Right forelimb (tissue), 1 donor: ENCODE results near the gene NUDCD3.

Source experiments
- DNase-seq: peaks from one replicate; pipeline ENCODE4 v3.0.0-alpha.2; 2018

The NUDCD3 gene

DNA sequence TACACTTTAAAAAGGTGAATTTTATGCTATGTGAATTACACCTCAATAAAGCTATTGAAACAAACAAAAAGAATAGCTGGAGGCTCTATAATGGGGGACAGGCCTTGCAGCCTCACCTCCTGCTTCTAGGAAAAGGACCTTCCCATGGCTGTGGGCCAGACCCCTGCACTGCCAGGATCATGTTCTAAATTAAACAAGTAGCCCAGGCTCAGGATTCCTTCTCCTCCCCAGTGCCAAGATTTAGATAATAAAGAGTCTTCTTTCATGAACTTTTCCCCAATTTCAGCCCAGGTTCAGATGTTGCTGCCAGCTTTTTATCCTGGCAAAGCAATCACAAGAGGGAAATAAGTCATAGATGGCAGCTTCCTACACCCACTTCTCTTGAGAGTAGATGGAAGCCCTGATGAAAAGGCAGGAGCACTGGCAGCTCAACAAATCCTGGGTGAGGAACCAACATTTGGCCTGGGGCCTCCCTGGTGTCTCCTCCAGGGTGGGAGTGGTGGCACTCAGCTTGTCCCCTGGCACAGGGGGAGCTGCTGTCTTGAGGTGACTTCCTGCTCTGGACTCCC is 142.8 kb downstream of the NUDCD3 start:
- DNase-seq = no peak

DNA sequence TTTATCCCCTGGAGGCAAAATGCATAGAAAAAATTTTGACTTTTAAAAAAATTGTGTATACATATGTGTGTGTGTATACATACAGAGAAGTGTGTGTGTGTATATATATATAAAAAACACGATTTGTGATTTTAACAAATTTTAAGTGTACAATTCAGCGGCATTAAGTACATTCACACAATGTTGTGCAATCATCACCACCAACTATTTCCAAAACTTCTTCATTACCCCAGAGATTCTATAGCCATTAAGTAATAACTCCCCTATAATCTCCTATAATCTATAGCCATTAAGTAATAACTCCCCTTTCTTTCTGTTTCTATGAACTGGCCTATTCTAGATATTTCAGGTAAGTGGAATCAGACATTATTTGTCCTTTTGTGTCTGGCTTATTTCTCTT is 144.4 kb downstream of the NUDCD3 start:
- no peak for DNase-seq

DNA sequence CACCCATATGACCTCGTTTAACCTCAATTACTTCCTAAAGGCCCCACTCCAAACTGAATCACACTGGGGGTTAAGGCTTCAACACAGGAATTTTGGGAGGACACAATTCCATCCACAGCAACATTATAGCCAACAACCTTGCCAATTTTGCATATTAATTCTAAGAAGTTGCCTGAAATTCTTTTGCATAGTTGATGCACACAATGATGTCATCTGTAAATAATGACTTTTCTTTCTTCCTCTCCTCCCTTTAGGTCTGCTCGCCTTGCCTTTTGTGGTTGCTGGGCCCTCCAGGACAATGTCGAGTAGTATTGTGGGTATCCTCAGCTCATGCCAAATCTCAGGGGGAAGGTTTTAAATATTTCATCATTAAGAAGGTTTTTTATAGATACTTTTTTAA is 149.1 kb downstream of the NUDCD3 start:
- DNase-seq = no peak

DNA sequence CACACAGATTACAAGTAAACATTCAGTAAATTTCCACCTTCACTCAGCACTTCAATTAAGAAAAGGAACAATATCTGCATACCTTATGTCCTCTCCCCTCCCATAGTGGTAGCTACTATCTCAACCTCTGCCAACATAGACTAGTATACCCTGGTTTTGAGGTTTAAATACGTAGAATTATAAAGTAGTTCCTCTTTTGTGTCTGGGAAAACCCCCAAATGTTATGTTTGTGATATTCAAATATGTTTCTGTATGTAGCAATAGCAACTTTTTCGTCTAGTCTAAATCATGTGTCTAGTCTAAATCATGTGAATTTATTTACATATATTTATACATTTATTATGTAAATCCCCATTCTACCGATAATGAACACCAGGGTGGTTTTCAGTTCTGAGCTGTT is 151.9 kb downstream of the NUDCD3 start:
- DNase-seq = no peak

DNA sequence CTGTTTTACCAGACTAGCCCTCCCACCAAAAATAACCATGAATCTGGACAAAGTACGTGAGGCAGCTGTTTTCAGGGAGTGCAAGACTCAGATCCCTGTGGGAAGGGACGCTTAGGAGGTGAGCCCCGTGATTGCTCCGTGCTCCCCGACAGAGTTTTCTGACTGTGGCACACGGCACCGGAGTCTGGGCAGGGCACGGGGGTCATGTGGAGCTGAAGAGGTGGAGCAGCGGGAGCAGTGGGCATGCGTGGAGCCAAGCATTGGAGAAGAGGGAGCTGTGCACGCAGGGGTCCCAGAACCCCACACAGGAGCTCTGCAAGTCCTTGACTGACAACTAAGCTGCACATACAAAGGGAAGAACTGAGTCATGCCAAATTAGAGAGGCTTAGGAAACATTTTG is 154.0 kb downstream of the NUDCD3 start:
- DNase-seq = no peak

DNA sequence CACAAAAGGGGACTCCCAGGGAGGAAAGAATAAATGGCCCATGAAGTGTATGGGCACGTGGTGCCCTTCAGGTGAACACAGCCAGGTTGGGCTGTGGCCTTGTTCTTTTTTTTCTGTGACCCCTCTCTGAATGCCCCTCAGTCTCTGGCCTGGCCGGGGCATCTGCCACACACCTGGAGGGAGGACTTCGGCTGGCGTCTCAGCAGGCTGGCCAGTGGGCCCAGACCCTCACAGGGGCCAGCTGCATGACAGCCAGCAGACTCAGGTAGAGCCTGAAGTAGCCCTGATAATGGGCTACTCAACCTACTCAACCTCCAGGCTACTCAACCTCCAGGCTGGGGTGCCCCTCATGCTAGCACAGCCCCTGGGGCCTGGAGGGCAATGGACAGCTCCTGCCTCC is 155.3 kb downstream of the NUDCD3 start:
- no peak for DNase-seq

DNA sequence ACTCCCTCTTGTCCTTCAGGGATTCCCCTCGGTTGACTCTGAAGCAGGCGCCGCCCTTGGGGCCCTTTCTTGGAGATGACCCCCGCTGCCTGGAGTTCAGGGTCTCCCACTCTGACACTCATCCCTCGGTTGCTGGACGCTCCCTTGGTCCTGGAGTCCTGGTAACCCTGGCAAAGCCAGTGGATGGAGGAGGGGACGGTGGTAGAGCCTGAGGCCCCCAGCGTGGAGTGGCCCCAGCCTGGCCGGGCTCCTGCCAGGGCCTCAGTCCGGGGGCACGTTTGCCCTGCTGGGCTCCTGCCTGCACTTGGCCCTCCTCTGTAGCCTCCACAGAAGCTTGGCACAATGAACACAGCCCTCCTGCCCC is 155.7 kb downstream of the NUDCD3 start:
- no peak for DNase-seq

DNA sequence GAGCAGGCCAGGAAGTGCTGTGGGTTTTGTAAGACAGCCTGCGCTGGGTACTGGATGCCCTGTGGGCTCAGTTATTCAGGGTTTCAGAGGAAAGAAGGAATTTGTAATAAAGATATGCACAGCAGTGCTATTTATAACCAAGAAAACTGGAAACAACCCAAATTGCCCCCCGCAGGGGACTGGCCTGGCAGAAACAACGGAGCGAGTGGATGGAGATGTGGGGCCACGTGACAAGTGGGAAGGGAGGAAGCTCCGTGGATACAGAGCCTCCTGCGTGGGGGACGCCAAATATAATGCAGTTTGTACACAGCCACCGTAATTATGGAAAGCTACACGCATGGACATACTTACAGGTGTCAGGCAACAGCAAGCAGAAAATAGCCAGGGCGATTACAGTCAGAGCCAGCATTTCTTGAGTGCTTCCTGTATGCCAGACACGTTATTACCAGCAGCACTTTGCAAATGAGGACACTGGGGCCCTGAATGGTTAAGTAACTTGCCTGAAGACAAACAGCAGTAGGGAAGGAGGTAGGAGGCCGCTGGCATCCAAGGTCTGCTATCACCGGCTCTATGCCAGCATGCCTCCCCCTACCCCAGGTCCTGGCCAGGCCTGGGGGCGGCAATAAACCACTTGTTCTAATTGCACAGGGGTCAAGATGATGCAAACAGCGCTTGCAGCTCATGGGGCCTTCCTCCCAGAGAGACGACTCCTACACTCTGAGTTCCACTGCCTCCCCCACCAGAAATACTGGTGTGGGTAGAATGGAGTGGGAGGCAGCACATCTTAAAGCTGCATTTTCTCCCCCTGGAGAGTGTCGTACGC is 156.3 kb downstream of the NUDCD3 start:
- no peak for DNase-seq

DNA sequence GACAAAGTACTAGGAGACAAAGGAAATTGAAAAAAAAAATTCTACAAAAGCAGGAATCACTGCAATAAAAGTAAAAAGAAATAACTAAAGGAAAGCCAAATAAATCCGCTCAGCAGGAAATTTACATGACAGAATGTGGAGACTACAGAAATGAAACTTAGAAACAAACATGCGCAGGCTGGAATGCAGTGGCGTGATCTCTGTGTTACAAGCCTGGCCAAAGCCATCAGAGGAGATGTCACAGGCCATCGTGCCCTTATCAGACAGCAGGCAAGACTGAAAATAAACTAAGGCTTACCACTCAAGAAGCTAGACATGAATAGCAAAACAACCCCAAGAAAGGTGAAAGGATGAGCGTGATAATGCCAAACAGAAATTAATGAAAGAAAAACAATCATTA is 158.8 kb downstream of the NUDCD3 start:
- no peak for DNase-seq

DNA sequence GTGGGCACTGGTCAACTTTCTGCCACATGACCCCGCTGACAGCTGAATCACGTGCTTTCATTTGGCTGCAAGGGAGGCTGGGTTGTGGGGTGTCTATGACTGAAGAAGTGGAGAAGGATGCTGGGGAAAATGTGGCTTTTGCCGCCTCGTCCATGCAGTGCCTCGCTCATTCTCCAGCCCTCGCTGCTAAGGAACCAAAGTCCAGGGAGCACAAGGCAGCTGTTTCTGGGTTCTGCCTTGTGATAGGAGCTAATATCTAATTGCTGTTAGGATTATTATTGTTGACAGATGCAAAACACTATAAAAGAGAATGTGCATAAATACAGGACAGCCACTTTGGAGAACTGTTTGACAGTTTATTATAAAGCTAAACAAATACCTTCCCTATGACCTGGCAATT is 160.1 kb downstream of the NUDCD3 start:
- no peak for DNase-seq

DNA sequence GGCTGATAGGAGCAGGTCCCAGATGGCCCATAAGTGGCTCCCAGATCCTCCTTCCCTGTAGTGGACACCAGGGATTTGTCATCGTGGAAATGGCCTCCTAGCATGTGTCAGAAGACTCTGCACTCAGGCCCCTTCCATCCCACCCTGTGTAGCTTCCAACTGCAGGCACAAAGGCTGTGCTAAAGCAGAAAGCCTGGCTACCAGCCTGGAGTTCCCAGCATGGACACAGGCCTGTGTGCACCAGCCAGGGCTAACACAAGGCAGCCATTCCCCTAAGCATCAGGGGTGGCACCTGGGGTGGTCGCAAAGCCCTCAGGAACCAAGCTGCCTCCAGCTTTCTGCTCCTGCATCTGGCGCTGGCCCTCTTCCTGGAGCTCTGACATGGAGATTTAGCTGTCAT is 160.6 kb downstream of the NUDCD3 start:
- no peak for DNase-seq
